HG03378 (cell line): Measurements from ENCODE around the gene ZNF324B.
"Not testable (repeated sequence)": the region's sequence is repeated elsewhere in the genome, so short reads cannot be mapped to it uniquely, and the experiment has no call there.

Experiments used
- ATAC-seq: cut with Tn5 transposase; IDR thresholded peaks from one replicate; pipeline ENCODE4 v1.9.1; 2021; ENCODE audit warnings: mild to moderate bottlenecking, moderate library complexity; ENCODE audit not compliant: unreplicated experiment

ZNF324B gene

GRCh38 chr19:58453743-58454142 lies 2.3 kb downstream of the ZNF324B start:
- no peak for ATAC-seq

GRCh38 chr19:58455306-58455705 lies 3.9 kb downstream of the ZNF324B start:
- ATAC-seq, result no peak

GRCh38 chr19:58456111-58456510 lies 4.7 kb downstream of the ZNF324B start:
- no peak for ATAC-seq

GRCh38 chr19:58460039-58460438 lies 8.6 kb downstream of the ZNF324B start:
- no peak for ATAC-seq

- peak; percentile 15 for ATAC-seq
These were observed 14.8 kb downstream of the ZNF324B start for GRCh38 chr19:58466089-58466759.

GRCh38 chr19:58466760-58467589 lies 15.6 kb downstream of the ZNF324B start, which contains the start of gene ZNF324:
TSS of gene ZNF324 (plus strand) at chr19:58467080. CDS start at chr19:58469186, 2,106 bp downstream.
- peak; percentile 83 for ATAC-seq

- no peak for ATAC-seq
These were observed 16.9 kb downstream of the ZNF324B start for GRCh38 chr19:58468216-58468839.

GRCh38 chr19:58469241-58470013 lies 18.0 kb downstream of the ZNF324B start:
- ATAC-seq, result no peak

GRCh38 chr19:58470837-58471543 lies 19.6 kb downstream of the ZNF324B start:
- ATAC-seq, result not testable (repeated sequence)

GRCh38 chr19:58471736-58472135 lies 20.3 kb downstream of the ZNF324B start:
- no peak for ATAC-seq

- no peak for ATAC-seq
These were observed 22.4 kb downstream of the ZNF324B start for GRCh38 chr19:58473775-58474174.

GRCh38 chr19:58474291-58474996 lies 23.0 kb downstream of the ZNF324B start:
- ATAC-seq, result no peak

GRCh38 chr19:58474997-58475713 lies 23.7 kb downstream of the ZNF324B start:
- peak; percentile 8 for ATAC-seq

GRCh38 chr19:58475714-58476497 lies 24.5 kb downstream of the ZNF324B start, which contains the start of gene ZNF446:
TSS of gene ZNF446 (plus strand) at chr19:58476352. CDS start at chr19:58477219, 867 bp downstream.
- ATAC-seq, result peak; percentile 74

- no peak for ATAC-seq
These were observed 25.1 kb downstream of the ZNF324B start for GRCh38 chr19:58476498-58477015.

- ATAC-seq, result no peak
These were observed 25.7 kb downstream of the ZNF324B start for GRCh38 chr19:58477130-58477529.

GRCh38 chr19:58477871-58478270 lies 26.4 kb downstream of the ZNF324B start:
- no peak for ATAC-seq

- no peak for ATAC-seq
These were observed 27.9 kb downstream of the ZNF324B start for GRCh38 chr19:58479303-58479702.
